HepG2 (cell line): ENCODE data around the gene SFT2D1. TPM values are rescaled to one million over a fixed set of nuclear protein-coding genes. Genes with fewer than 3 reads are reported as not detected.

Source experiments
- EED ChIP-seq: sonication (generic); formaldehyde crosslinking; IDR thresholded peaks from 2 replicates; pipeline ENCODE4 v1.5.0; 2020; ENCODE audit warnings: mild to moderate bottlenecking, missing genetic modification reagents
- HMGA1 ChIP-seq: sonication (generic); formaldehyde crosslinking; conservative IDR thresholded peaks from 2 replicates; pipeline ENCODE4 v1.4.0; 2020; ENCODE audit warnings: missing genetic modification reagents
- HOXA5 ChIP-seq: sonication (generic); formaldehyde crosslinking; IDR thresholded peaks from 2 replicates; pipeline ENCODE4 v1.4.0; 2020; ENCODE audit warnings: missing genetic modification reagents
- HOXA9 ChIP-seq: sonication (generic); formaldehyde crosslinking; IDR thresholded peaks from 2 replicates; pipeline ENCODE4 v1.8.1; 2022; ENCODE audit warnings: missing genetic modification reagents, mild to moderate bottlenecking, moderate library complexity, borderline replicate concordance
- NR2C2 ChIP-seq: sonication (generic); formaldehyde crosslinking; IDR thresholded peaks from 2 replicates; pipeline ENCODE4 v1.4.0; 2020; ENCODE audit warnings: missing genetic modification reagents, mild to moderate bottlenecking, moderate library complexity, borderline replicate concordance
- TERF1 ChIP-seq: sonication (generic); formaldehyde crosslinking; IDR thresholded peaks from 2 replicates; pipeline ENCODE4 v1.8.0; 2022; ENCODE audit warnings: mild to moderate bottlenecking, missing genetic modification reagents, moderate library complexity
- ZGPAT ChIP-seq: IDR thresholded peaks from 2 replicates; pipeline ENCODE4 v1.6.1; 2016; ENCODE audit warnings: mild to moderate bottlenecking
- ZKSCAN5 ChIP-seq: sonication (generic); formaldehyde crosslinking; IDR thresholded peaks from 2 replicates; pipeline ENCODE4 v1.5.1; 2020; ENCODE audit warnings: mild to moderate bottlenecking, missing genetic modification reagents
- ZNF136 ChIP-seq: sonication (generic); formaldehyde crosslinking; IDR thresholded peaks from 2 replicates; pipeline ENCODE4 v1.8.1; 2022; ENCODE audit warnings: low read depth, mild to moderate bottlenecking, moderate library complexity, missing genetic modification reagents
- ZNF160 ChIP-seq: sonication (generic); formaldehyde crosslinking; IDR thresholded peaks from 2 replicates; pipeline ENCODE4 v1.8.0; 2022; ENCODE audit warnings: mild to moderate bottlenecking, inconsistent platforms, missing genetic modification reagents
- ZNF18 ChIP-seq: sonication (generic); formaldehyde crosslinking; IDR thresholded peaks from 2 replicates; pipeline ENCODE4 v1.8.0; 2022; ENCODE audit warnings: mild to moderate bottlenecking, missing genetic modification reagents; ENCODE audit not compliant: insufficient replicate concordance
- ZNF20 ChIP-seq: sonication (generic); formaldehyde crosslinking; IDR thresholded peaks from 2 replicates; pipeline ENCODE4 v1.4.0; 2020; ENCODE audit warnings: mild to moderate bottlenecking, moderate library complexity, missing genetic modification reagents
- ZNF224 ChIP-seq: sonication (generic); formaldehyde crosslinking; IDR thresholded peaks from 2 replicates; pipeline ENCODE4 v1.5.0; 2020; ENCODE audit warnings: mild to moderate bottlenecking, missing genetic modification reagents
- ZNF318 ChIP-seq: sonication (generic); formaldehyde crosslinking; IDR thresholded peaks from 2 replicates; pipeline ENCODE4 v1.4.0; 2020; ENCODE audit warnings: mild to moderate bottlenecking, missing genetic modification reagents
- ZNF775 ChIP-seq: sonication (generic); formaldehyde crosslinking; IDR thresholded peaks from 2 replicates; pipeline ENCODE4 v1.4.0; 2020; ENCODE audit warnings: missing genetic modification reagents, mild to moderate bottlenecking, moderate library complexity, borderline replicate concordance
- ZNF780A ChIP-seq: sonication (generic); formaldehyde crosslinking; IDR thresholded peaks from 2 replicates; pipeline ENCODE4 v1.8.0; 2022; ENCODE audit warnings: mild to moderate bottlenecking, missing genetic modification reagents, moderate library complexity
- polyA plus RNA-seq, 8 experiments: library from polyadenylated mRNA; depleted of rRNA in 3 of 8; stranded (reverse) in 7 of 8; unstranded in 1 of 8; fragments of >200 nt; fragmentation: Illumina TruSeq in 4 of 8; extraction: Trizol in 4 of 8; gene quantifications; 2 replicates each; pipeline versions ENCODE4 v1.2.1 to v1.2.3, GENCODE V29; 2011 to 2016; ENCODE audit warnings: low read depth in 4 of 8, missing spikeins in 1 of 8, mixed read lengths in 1 of 8; ENCODE audit not compliant: insufficient read depth in 1 of 8
- total RNA-seq, 5 experiments: library from RNA; depleted of rRNA; stranded (reverse); fragments of >200 nt; fragmentation: Illumina TruSeq; extraction: Trizol; gene quantifications; 2 replicates each; pipeline ENCODE4 v1.2.3, GENCODE V29; 2016; ENCODE audit warnings: low read depth in 1 of 5

The SFT2D1 gene
- total and polyA plus RNA-seq, 2 of the 13 experiments (the other 11 are each of a cell fraction or from before 2014, with no cell fraction given) = 115 to 147 TPM

GRCh38 chr6:166342349-166343149 lies at the start of gene SFT2D1 (continued):
- TF ChIP-seq HOXA9 (peak; percentile 93; the same call in 1 of the 2 replicates), ZNF18 (CRISPR knock-in tag) (peak; percentile 40), ZNF775 (CRISPR knock-in tag) (no peak), ZNF780A (CRISPR knock-in tag) (no peak; the same call in 1 of the 2 replicates), ZNF224 (CRISPR knock-in tag) (peak; percentile 89; the same call in 1 of the 2 replicates), EED (CRISPR knock-in tag) (peak; percentile 93; the same call in 1 of the 2 replicates), ZNF160 (peak; percentile 95; the same call in 1 of the 2 replicates), TERF1 (CRISPR knock-in tag) (no peak), ZNF20 (peak; percentile 87; the same call in 1 of the 2 replicates), HOXA5 (CRISPR knock-in tag) (peak; percentile 97), ZKSCAN5 (CRISPR knock-in tag) (peak; percentile 44), ZGPAT (CRISPR knock-in tag) (peak; percentile 92), ZNF136 (CRISPR knock-in tag) (peak; percentile 82; the same call in 1 of the 2 replicates), NR2C2 (peak; percentile 87), ZNF318 (no peak), HMGA1 (CRISPR knock-in tag) (no peak)
